HFFc6 (cell line): ENCODE data around the gene CYTH2. TPM values are rescaled to one million over a fixed set of nuclear protein-coding genes. Genes with fewer than 3 reads are reported as not detected.

Experiments used
- DNase-seq: peaks from one replicate; pipeline ENCODE4 v3.0.0-alpha.2; 2018
- H3K27ac Mint-ChIP-seq: 2 replicates; pipeline ENCODE4 v1.8.0; 2020; ENCODE audit warnings: mild to moderate bottlenecking, mixed read lengths
- H3K27me3 Mint-ChIP-seq: 2 replicates; pipeline ENCODE4 v1.8.0; 2021; ENCODE audit warnings: mild to moderate bottlenecking, moderate library complexity, mixed read lengths; ENCODE audit not compliant: insufficient read depth
- H3K36me3 Mint-ChIP-seq: 2 replicates; pipeline ENCODE4 v1.8.0; 2021; ENCODE audit warnings: low read depth, mixed read lengths
- H3K4me1 Mint-ChIP-seq: 2 replicates; pipeline ENCODE4 v1.8.0; 2020; ENCODE audit warnings: low read depth, mixed read lengths
- H3K4me3 Mint-ChIP-seq: 2 replicates; pipeline ENCODE4 v1.8.0; 2020; ENCODE audit warnings: mild to moderate bottlenecking, moderate library complexity, mixed read lengths
- H3K9me3 Mint-ChIP-seq: 2 replicates; pipeline ENCODE4 v1.8.0; 2020; ENCODE audit warnings: mild to moderate bottlenecking, mixed read lengths
- CTCF ChIP-seq: fragments of 200-600 bp; sonication (generic); IDR thresholded peaks from 2 replicates; pipeline ENCODE4 v1.5.0; 2021; ENCODE audit warnings: antibody characterized with exemption, mild to moderate bottlenecking
- total RNA-seq, 6 experiments: library from RNA; stranded (reverse); fragmentation: NEBNext Ultra II Directional; extraction: Animal tissue kit (Norgen Biotek cat#: 25700); gene quantifications; 2 replicates in 1 of 6; 3 replicates in 5 of 6; pipeline ENCODE4 v1.2.3, GENCODE V29; 2021

The CYTH2 gene
- total RNA-seq, 6 experiments from 2014 or later, result 46.2 to 49.5 (median 47.1) TPM

- DNase-seq, result no peak
- Mint-ChIP-seq H3K9me3 (0 out of 2 replicates have a peak, but pooled peaks cover 4% of the 10 kb centered on the region), H3K36me3 (no peaks in the 10 kb centered on the region; the same call in 1 of the 2 replicates), H3K27me3 (peaks cover 17% of the 10 kb centered on the region), H3K4me3 (no peak overlapping the region), H3K27ac (no peak overlapping the region), H3K4me1 (peaks cover 14% of the 10 kb centered on the region)
- TF ChIP-seq CTCF, result no peak
Observed at GRCh38 chr19:48495396-48495795, 26.2 kb downstream of the CYTH2 start.

- no peaks in the 10 kb centered on the region; the same call in 1 of the 2 replicates for H3K36me3 Mint-ChIP-seq
Observed at GRCh38 chr19:48496959-48497727, 28.0 kb downstream of the CYTH2 start.

GRCh38 chr19:48497728-48498594, 28.8 kb downstream of the CYTH2 start:
- Mint-ChIP-seq H3K27ac (no peak overlapping the region), H3K4me1 (peaks cover 6% of the 10 kb centered on the region; the same call in 1 of the 2 replicates), H3K36me3 (no peaks in the 10 kb centered on the region), H3K27me3 (peaks cover 16% of the 10 kb centered on the region), H3K4me3 (no peak overlapping the region), H3K9me3 (no peaks in the 10 kb centered on the region)
- DNase-seq, result no peak
- no peak for TF ChIP-seq CTCF

More at GRCh38 chr19:48496959-48497727, 28.0 kb downstream of the CYTH2 start:
- H3K27me3 Mint-ChIP-seq, result peaks cover 20% of the 10 kb centered on the region
- no peak overlapping the region for H3K4me3 Mint-ChIP-seq
- DNase-seq, result no peak
- H3K9me3 Mint-ChIP-seq, result 0 out of 2 replicates have a peak, but pooled peaks cover 4% of the 10 kb centered on the region
- no peak for TF ChIP-seq CTCF
- peaks cover 14% of the 10 kb centered on the region for H3K4me1 Mint-ChIP-seq
- no peak overlapping the region for H3K27ac Mint-ChIP-seq

GRCh38 chr19:48498595-48499311, 29.6 kb downstream of the CYTH2 start:
- no peak overlapping the region for H3K27ac Mint-ChIP-seq
- no peak overlapping the region for H3K4me3 Mint-ChIP-seq
- no peaks in the 10 kb centered on the region for H3K36me3 Mint-ChIP-seq
- H3K4me1 Mint-ChIP-seq, result peaks cover 6% of the 10 kb centered on the region; the same call in 1 of the 2 replicates
- H3K9me3 Mint-ChIP-seq, result no peaks in the 10 kb centered on the region
- TF ChIP-seq CTCF, result no peak
- DNase-seq, result no peak
- H3K27me3 Mint-ChIP-seq, result peaks cover 20% of the 10 kb centered on the region

- Mint-ChIP-seq H3K36me3 (no peaks in the 10 kb centered on the region), H3K9me3 (no peaks in the 10 kb centered on the region), H3K4me3 (no peak overlapping the region), H3K4me1 (peaks cover 6% of the 10 kb centered on the region; the same call in 1 of the 2 replicates), H3K27me3 (peaks cover 23% of the 10 kb centered on the region), H3K27ac (no peak overlapping the region)
- no peak for DNase-seq
- TF ChIP-seq CTCF, result no peak
Observed at GRCh38 chr19:48499316-48500090, 30.3 kb downstream of the CYTH2 start.
